Keratinocyte (primary cell): ENCODE results near the gene PRODH2. TPM values are rescaled to one million over a fixed set of nuclear protein-coding genes. Genes with fewer than 3 reads are reported as not detected.

Experiments used
- DNase-seq: peaks from one replicate; pipeline ENCODE4 v3.0.0-alpha.2; 2011; ENCODE audit warnings: low read depth, missing footprints, low spot score
- FAIRE-seq: peaks from 2 replicates; lab custom pipeline; 2011; peaks lifted over from hg19 to GRCh38; lab: Jason Lieb, UNC
- H2AFZ ChIP-seq: 2 replicates; pipeline ENCODE4 v1.6.0; 2012; ENCODE audit warnings: low read length, control low read depth, inconsistent platforms; ENCODE audit not compliant: control insufficient read depth
- H3K27ac ChIP-seq: 2 replicates; pipeline ENCODE4 v1.5.1; 2011; ENCODE audit warnings: low read length; ENCODE audit not compliant: control insufficient read depth, insufficient read depth
- H3K27me3 ChIP-seq: 3 replicates; pipeline ENCODE4 v1.6.0; 2011; ENCODE audit warnings: low read length; ENCODE audit not compliant: control insufficient read depth, insufficient read depth; ENCODE audit errors: extremely low read depth
- H3K36me3 ChIP-seq, 2 experiments: 2 replicates in 1 of 2; 3 replicates in 1 of 2; pipeline ENCODE4 v1.5.1; 2011; ENCODE audit warnings: low read length in 2 of 2, mild to moderate bottlenecking in 1 of 2; ENCODE audit not compliant: control insufficient read depth in 2 of 2, insufficient read depth in 2 of 2; ENCODE audit errors: extremely low read depth in 1 of 2
- H3K4me1 ChIP-seq: 3 replicates; pipeline ENCODE4 v1.5.1; 2011; ENCODE audit warnings: low read length; ENCODE audit not compliant: control insufficient read depth, insufficient read depth; ENCODE audit errors: extremely low read depth
- H3K4me2 ChIP-seq: 3 replicates; pipeline ENCODE4 v1.6.0; 2011; ENCODE audit warnings: low read depth, low read length; ENCODE audit not compliant: control insufficient read depth, insufficient read depth; ENCODE audit errors: extremely low read depth
- H3K4me3 ChIP-seq, 3 experiments: fragments of 200-600 bp in 1 of 3; sonication (generic) in 1 of 3; 2 replicates in 2 of 3; 3 replicates in 1 of 3; pipeline ENCODE4 v1.5.1; 2011 to 2016; ENCODE audit warnings: low read length in 3 of 3, mild to moderate bottlenecking in 3 of 3, control low read depth in 2 of 3, inconsistent platforms in 1 of 3, low read depth in 1 of 3, mixed read lengths in 1 of 3, mixed run types in 1 of 3, moderate library complexity in 1 of 3; ENCODE audit not compliant: control insufficient read depth in 2 of 3, insufficient read depth in 2 of 3; ENCODE audit errors: extremely low read depth in 1 of 3
- H3K79me2 ChIP-seq: 2 replicates; pipeline ENCODE4 v1.6.0; 2012; ENCODE audit warnings: low read length; ENCODE audit not compliant: control insufficient read depth, insufficient read depth
- H3K9ac ChIP-seq: 3 replicates; pipeline ENCODE4 v1.6.0; 2011; ENCODE audit warnings: low read length; ENCODE audit not compliant: control insufficient read depth, insufficient read depth; ENCODE audit errors: extremely low read depth
- H3K9me1 ChIP-seq: 3 replicates; pipeline ENCODE4 v1.6.0; 2011; ENCODE audit warnings: low read length; ENCODE audit not compliant: control insufficient read depth, insufficient read depth; ENCODE audit errors: extremely low read depth
- H3K9me3 ChIP-seq: 2 replicates; pipeline ENCODE4 v1.5.1; 2012; ENCODE audit warnings: low read depth, low read length; ENCODE audit not compliant: control insufficient read depth
- H4K20me1 ChIP-seq: 3 replicates; pipeline ENCODE4 v1.6.0; 2011; ENCODE audit warnings: low read length; ENCODE audit not compliant: control insufficient read depth, insufficient read depth; ENCODE audit errors: extremely low read depth
- CTCF ChIP-seq, 3 experiments: IDR thresholded peaks in 1 of 3; conservative IDR thresholded peaks in 1 of 3; optimal IDR thresholded peaks in 1 of 3; 2 replicates in 2 of 3; 3 replicates in 1 of 3; pipeline versions ENCODE3 to v1.5.1; 2011; ENCODE audit warnings: low read length in 3 of 3, mild to moderate bottlenecking in 3 of 3, moderate library complexity in 2 of 3, control low read depth in 1 of 3, inconsistent platforms in 1 of 3; ENCODE audit not compliant: insufficient read depth in 2 of 3; ENCODE audit errors: extremely low read depth in 1 of 3
- EZH2 ChIP-seq: IDR thresholded peaks from one replicate; pipeline ENCODE4 v1.6.1; 2012; ENCODE audit warnings: inconsistent platforms, mild to moderate bottlenecking, low read length, moderate library complexity
- dilution Hi-C: fragments of 300-500 bp; cut with MboI; formaldehyde crosslinking; loops from one replicate; pipeline ENCODE4 v1.7.0; 2020; ENCODE audit warnings: low sequenced_read_pairs; ENCODE audit not compliant: extremely low pct_ligation_motif_present
- polyA plus RNA-seq, 5 experiments: library from polyadenylated mRNA; depleted of rRNA in 3 of 5; stranded (reverse) in 3 of 5; stranded (forward) in 1 of 5; unstranded in 1 of 5; fragments of >200 nt; gene quantifications; 1 replicate in 1 of 5; 2 replicates in 3 of 5; 3 replicates in 1 of 5; pipeline versions ENCODE4 v1.2.1 to v1.2.3, GENCODE V29; 2011 to 2012; ENCODE audit warnings: missing spikeins in 2 of 5, low read depth in 1 of 5, low replicate concordance in 1 of 5

Gene PRODH2
- polyA plus RNA-seq, 1 donor (not counting 4 experiments of a cell fraction or from before 2014, with no cell fraction given): not detected

- DNase-seq (no peak), FAIRE-seq (no peak)
- Histone ChIP-seq H4K20me1 (peaks cover 2% of the 10 kb centered on the region), H3K4me3 (no peak overlapping the region), H3K9me1 (no peaks in the 10 kb centered on the region), H3K27ac (no peak overlapping the region), H3K9ac (no peak overlapping the region), H3K27me3 (no peaks in the 10 kb centered on the region), H3K9me3 (no peaks in the 10 kb centered on the region), H2AFZ (no peak overlapping the region), H3K4me2 (no peak overlapping the region), H3K79me2 (no peaks in the 10 kb centered on the region), H3K4me1 (no peaks in the 10 kb centered on the region), H3K36me3 (no peaks in the 10 kb centered on the region)
- TF ChIP-seq EZH2: no peak
- peak in 1 of 3 experiments; percentile 6 for TF ChIP-seq CTCF (optimal IDR thresholded peaks at IDR 0.05 in 1 of 3, IDR thresholded peaks at IDR 0.05 in 1 of 3, conservative IDR thresholded peaks at IDR 0.05 in 1 of 3; ENCODE audit: extremely low read depth in 1 of 3, insufficient read depth in 2 of 3, low read length in 3 of 3)
- dilution Hi-C loops: no loop called here
Observed at GRCh38 chr19:35790981-35791813, 21.4 kb downstream of the PRODH2 start.

DNA sequence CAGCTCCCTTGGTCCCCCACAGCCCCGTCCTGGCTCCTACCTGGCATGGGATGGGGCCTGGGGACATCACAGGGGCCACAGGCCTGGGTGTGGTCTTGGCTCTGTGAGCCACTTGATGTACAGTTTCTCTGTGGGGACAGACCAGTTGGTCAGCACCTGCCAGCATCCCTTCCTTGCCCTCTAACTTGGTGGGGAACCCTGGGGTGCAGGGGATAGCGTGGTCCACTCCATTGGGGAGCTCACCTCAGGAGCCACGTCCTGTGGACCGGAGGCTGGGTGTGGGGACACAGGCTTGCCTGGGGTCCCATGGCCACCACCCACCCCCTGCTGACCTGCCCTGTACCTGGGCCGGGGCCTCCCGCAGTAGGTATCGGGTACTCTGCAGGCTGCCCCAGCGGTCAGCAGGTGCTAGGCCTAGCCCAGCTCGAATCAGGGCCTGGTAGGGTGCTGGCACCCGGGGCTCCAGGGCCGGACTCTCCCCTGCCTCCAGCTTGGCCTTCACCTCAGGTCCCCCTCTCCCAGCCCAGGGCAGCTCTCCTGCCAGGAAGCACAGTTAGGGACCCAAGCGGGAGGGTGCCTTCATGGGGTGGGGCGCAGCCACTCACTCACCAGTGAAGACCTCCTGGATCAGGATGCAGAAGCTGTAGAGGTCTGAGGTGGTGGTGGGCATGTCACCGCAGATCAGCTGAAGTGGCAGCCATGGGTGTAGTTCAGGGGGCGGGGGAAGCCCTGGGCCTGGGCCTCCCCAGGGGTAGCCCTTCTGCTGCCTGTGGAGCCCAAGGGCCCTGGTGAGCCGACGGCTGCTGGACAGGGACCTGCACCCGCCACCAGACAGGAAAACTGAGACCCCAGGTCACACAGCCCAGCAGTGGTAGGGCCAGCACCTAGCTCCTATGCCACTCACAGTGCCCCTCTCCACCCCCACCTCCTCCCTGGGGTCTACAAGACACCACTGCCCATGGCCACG lies 22.4 kb downstream of the PRODH2 start:
- H3K9me1 ChIP-seq: no peaks in the 10 kb centered on the region
- H3K4me2 ChIP-seq: no peak overlapping the region
- no peaks in the 10 kb centered on the region for H3K36me3 ChIP-seq
- H3K4me1 ChIP-seq: no peaks in the 10 kb centered on the region
- dilution Hi-C loops: no loop called here
- no peak overlapping the region for H3K9ac ChIP-seq
- no peaks in the 10 kb centered on the region for H3K79me2 ChIP-seq
- FAIRE-seq (no peak), DNase-seq (no peak)
- peaks cover 2% of the 10 kb centered on the region for H4K20me1 ChIP-seq
- no peak overlapping the region for H2AFZ ChIP-seq
- H3K27me3 ChIP-seq: no peaks in the 10 kb centered on the region
- TF ChIP-seq CTCF (optimal IDR thresholded peaks at IDR 0.05 in 1 of 3, IDR thresholded peaks at IDR 0.05 in 1 of 3, conservative IDR thresholded peaks at IDR 0.05 in 1 of 3; ENCODE audit: extremely low read depth in 1 of 3, insufficient read depth in 2 of 3, low read length in 3 of 3) (no peak), EZH2 (no peak)
- H3K9me3 ChIP-seq: no peaks in the 10 kb centered on the region
- H3K4me3 ChIP-seq: no peak overlapping the region
- H3K27ac ChIP-seq: no peak overlapping the region
